ENCODE measurements around the gene POLD2. TPM values are rescaled to one million over a fixed set of nuclear protein-coding genes. Genes with fewer than 3 reads are reported as not detected.

The POLD2 gene
- total and polyA plus RNA-seq, 2 of the 4 experiments (the other 2 are of a cell fraction) = 142 to 163 TPM

- no CpG with 5 or more reads among the region's 10 CpGs for WGBS, 2 experiments (ENCODE audit: extremely low coverage in 2 of 2, insufficient read length in 1 of 2)
- H4K8ac ChIP-seq (ENCODE audit: low read depth in 2 of 2, low read length in 2 of 2) = no peak overlapping the region
- no peak overlapping the region for H3K18ac ChIP-seq (ENCODE audit: low read depth, low read length)
- in situ Hi-C loops (cut with MboI; ENCODE audit: low sequenced_read_pairs) = no loop called here
- peaks cover 21% of the 10 kb centered on the region for H3K27me3 ChIP-seq (ENCODE audit: control insufficient read depth, insufficient read depth, low read length)
- no peak overlapping the region for H3K27ac ChIP-seq (ENCODE audit: insufficient read depth, low read length)
- no peaks in the 10 kb centered on the region; the same call in 1 of the 2 replicates for H3K4me1 ChIP-seq (ENCODE audit: control insufficient read depth, insufficient read depth, low read length)
- BruUV-seq (replicated peaks) = no TSS peak
- H4K91ac ChIP-seq (ENCODE audit: insufficient read depth, low read depth, low read length) = no peak overlapping the region
- H3K4ac ChIP-seq (ENCODE audit: low read depth, low read length) = no peak overlapping the region
- ATAC-seq (ENCODE audit: low read depth) (no peak), DNase-seq (no peak)
- H2BK20ac ChIP-seq (ENCODE audit: low read depth, low read length) = no peak overlapping the region
- no peak overlapping the region for H3K9ac ChIP-seq (ENCODE audit: low read depth, low read length)
- no peak overlapping the region for H3K23ac ChIP-seq (ENCODE audit: low read depth, low read length)
- H3K9me1 ChIP-seq (ENCODE audit: insufficient read depth, low read length) = peaks cover under 1% of the 10 kb centered on the region; the same call in 1 of the 2 replicates
- intact Hi-C loops (cut with micrococcal nuclease) = no loop called here
- H3K79me1 ChIP-seq (ENCODE audit: low read depth in 1 of 2, low read length in 2 of 2) = no peaks in the 10 kb centered on the region
- no peak overlapping the region for H4K5ac ChIP-seq (ENCODE audit: low read depth, low read length)
- CTCF ChIA-PET = no interaction called here
- no peaks in the 10 kb centered on the region for H3K36me3 ChIP-seq (ENCODE audit: control insufficient read depth, insufficient read depth, low read length)
- no peak overlapping the region for H3K56ac ChIP-seq (ENCODE audit: extremely low read depth, insufficient read depth, low read length)
- no peaks in the 10 kb centered on the region for H3K9me3 ChIP-seq (ENCODE audit: control insufficient read depth, insufficient read depth, low read length)
- H2BK120ac ChIP-seq (ENCODE audit: low read depth, low read length) = no peak overlapping the region
- H4K20me1 ChIP-seq (ENCODE audit: insufficient read depth, low read length) = no peaks in the 10 kb centered on the region
- H3K4me3 ChIP-seq (ENCODE audit: insufficient read depth, low read depth, low read length) = no peak overlapping the region
- no peak overlapping the region for H3K14ac ChIP-seq (replicated peaks; ENCODE audit: low read depth, low read length)
- peak overlapping the region; percentile 16 for H2AK9ac ChIP-seq (replicated peaks; ENCODE audit: low read depth, low read length, poor library complexity)
- no peak overlapping the region for H2AK5ac ChIP-seq (ENCODE audit: low read depth, low read length)
- no peak overlapping the region for H2AFZ ChIP-seq (replicated peaks; ENCODE audit: low read length, poor library complexity)
- H3K4me2 ChIP-seq (ENCODE audit: low read depth, low read length) = no peak overlapping the region
- POLR2A ChIA-PET (ENCODE audit: unreplicated experiment) = no interaction called here
- dilution Hi-C loops (cut with HindIII; ENCODE audit: low sequenced_read_pairs, unreplicated experiment) = no loop called here
- TF ChIP-seq CHD1 (IDR thresholded peaks at IDR 0.05; ENCODE audit: low read depth, low read length) (no peak), RFX5 (IDR thresholded peaks at IDR 0.05; ENCODE audit: low read depth, low read length) (no peak), ELK1 (IDR thresholded peaks at IDR 0.05; ENCODE audit: borderline replicate concordance, low read depth, low read length) (no peak), FOS (IDR thresholded peaks at IDR 0.05; ENCODE audit: low read depth, low read length) (no peak), RCOR1 (IDR thresholded peaks at IDR 0.05; ENCODE audit: insufficient replicate concordance, low read length) (no peak)
- no peak overlapping the region for H2BK15ac ChIP-seq (ENCODE audit: low read depth, low read length)
- no peak overlapping the region for H2BK5ac ChIP-seq (ENCODE audit: low read depth, low read length, poor library complexity, severe bottlenecking)
These were observed 17.0 kb upstream of the POLD2 start for GRCh38 chr7:44140341-44140740.
